Vagina (tissue), 2 donors: ENCODE measurements around the gene LAT.

Experiments used
- CTCF ChIP-seq, 3 experiments: fragments of 450-650 bp in 2 of 3; fragments of 200-600 bp in 1 of 3; sonication (generic) in 1 of 3; IDR thresholded peaks; one replicate each; pipeline ENCODE4 v1.5.1; 2017 to 2019; ENCODE audit warnings: antibody characterized with exemption in 3 of 3, mild to moderate bottlenecking in 2 of 3, moderate library complexity in 2 of 3
- POLR2A ChIP-seq, 2 donors: fragments of 450-650 bp; IDR thresholded peaks; one replicate each; pipeline ENCODE4 v1.6.1; 2017; ENCODE audit warnings: antibody characterized with exemption in 2 of 2, mild to moderate bottlenecking in 2 of 2, moderate library complexity in 2 of 2
- POLR2AphosphoS5 ChIP-seq, 2 donors: sonication (generic); formaldehyde crosslinking; IDR thresholded peaks; one replicate each; pipeline ENCODE4 v1.9.0; 2017; ENCODE audit warnings: antibody characterized with exemption in 2 of 2, mild to moderate bottlenecking in 2 of 2, low read depth in 1 of 2; ENCODE audit not compliant: insufficient read depth in 1 of 2

- no peak for TF ChIP-seq CTCF (IDR thresholded peaks at IDR 0.05)
- TF ChIP-seq POLR2A (IDR thresholded peaks at IDR 0.05) = no peak
- TF ChIP-seq POLR2AphosphoS5 (IDR thresholded peaks at IDR 0.05; ENCODE audit: insufficient read depth in 1 of 2, low read depth in 1 of 2) = no peak
These were observed 48.7 kb upstream of the LAT start for GRCh38 chr16:28935924-28936783.
